A549 (cell line): Measurements from ENCODE around the gene PTPRE.

Source experiments
- CTCF ChIP-seq: fragments of >200 bp; sonication (Bioruptor Twin); formaldehyde crosslinking; IDR thresholded peaks from 3 replicates; pipeline ENCODE4 v1.5.1; 2016
- ESRRA ChIP-seq: fragments of 150-350 bp; IDR thresholded peaks from 2 replicates; pipeline ENCODE4 v1.6.1; 2014; ENCODE audit warnings: mild to moderate bottlenecking, low read length, borderline replicate concordance
- HDAC2 ChIP-seq: fragments of 200-600 bp; sonication (generic); IDR thresholded peaks from 2 replicates; pipeline ENCODE4 v1.6.1; 2016
- POLR2A ChIP-seq: IDR thresholded peaks from 2 replicates; pipeline ENCODE4 v1.6.1; 2012; ENCODE audit warnings: mild to moderate bottlenecking, low read length
- TF ChIP-seq, protein P1 (sequence below): IDR thresholded peaks from 2 replicates; pipeline ENCODE4 v1.6.1; 2012; ENCODE audit warnings: low read depth, borderline replicate concordance

DNA sequence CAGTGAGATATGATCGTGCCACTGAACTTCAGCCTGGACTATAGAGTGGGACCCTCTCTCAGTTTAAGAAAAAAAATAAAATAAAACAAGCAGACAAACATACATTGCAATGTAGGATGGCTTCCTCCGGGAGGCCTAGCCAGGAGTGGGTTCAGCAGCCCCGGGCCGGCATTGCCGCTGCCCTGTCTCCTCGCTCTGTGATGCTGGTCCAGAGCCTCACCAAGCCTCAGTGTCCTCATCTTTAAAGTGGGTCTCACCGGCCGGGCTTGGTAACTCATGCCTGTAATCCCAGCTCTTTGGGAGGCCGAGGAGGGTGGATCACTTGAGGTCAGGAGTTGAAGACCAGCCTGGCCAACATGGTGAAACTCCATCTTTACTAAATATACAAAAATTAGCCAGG, 71.6 kb downstream of the PTPRE start:
- TF ChIP-seq ESRRA (no peak), CTCF (no peak), POLR2A (no peak), HDAC2 (no peak)
- TF ChIP-seq, protein P1, sequence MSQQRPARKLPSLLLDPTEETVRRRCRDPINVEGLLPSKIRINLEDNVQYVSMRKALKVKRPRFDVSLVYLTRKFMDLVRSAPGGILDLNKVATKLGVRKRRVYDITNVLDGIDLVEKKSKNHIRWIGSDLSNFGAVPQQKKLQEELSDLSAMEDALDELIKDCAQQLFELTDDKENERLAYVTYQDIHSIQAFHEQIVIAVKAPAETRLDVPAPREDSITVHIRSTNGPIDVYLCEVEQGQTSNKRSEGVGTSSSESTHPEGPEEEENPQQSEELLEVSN, result no peak
